H9 (cell line): ENCODE results near the gene UQCRC1. TPM values are rescaled to one million over a fixed set of nuclear protein-coding genes. Genes with fewer than 3 reads are reported as not detected.
A peak's percentile ranks its signal among the peaks of the same experiment; 100 is the strongest.

ENCODE experiments used
- DNase-seq: peaks from one replicate; pipeline ENCODE4 v3.0.0-alpha.2; 2017
- H2AFZ ChIP-seq: one replicate; pipeline ENCODE4 v1.6.1; 2013; ENCODE audit warnings: mild to moderate bottlenecking, low read length, control low read depth, moderate library complexity
- H2AK5ac ChIP-seq: 2 replicates; pipeline ENCODE4 v1.6.1; 2013; ENCODE audit warnings: low read length, control low read depth, mixed read lengths; ENCODE audit not compliant: insufficient read length
- H2BK120ac ChIP-seq: one replicate; pipeline ENCODE4 v1.6.1; 2013; ENCODE audit warnings: low read depth, mild to moderate bottlenecking, low read length, control low read depth, inconsistent platforms; ENCODE audit not compliant: poor library complexity, severe bottlenecking
- H2BK12ac ChIP-seq: 2 replicates; pipeline ENCODE4 v1.6.1; 2013; ENCODE audit warnings: low read length, control low read depth, mixed read lengths, low read depth; ENCODE audit not compliant: insufficient read length
- H2BK15ac ChIP-seq: 2 replicates; pipeline ENCODE4 v1.6.1; 2013; ENCODE audit warnings: low read depth, low read length, control low read depth
- H2BK20ac ChIP-seq: one replicate; pipeline ENCODE4 v1.6.1; 2013; ENCODE audit warnings: low read depth, mild to moderate bottlenecking, low read length, control low read depth, inconsistent platforms; ENCODE audit not compliant: poor library complexity, severe bottlenecking
- H2BK5ac ChIP-seq: 2 replicates; pipeline ENCODE4 v1.6.1; 2013; ENCODE audit warnings: low read length, control low read depth, mixed read lengths; ENCODE audit not compliant: insufficient read length
- H3K14ac ChIP-seq: 2 replicates; pipeline ENCODE4 v1.6.1; 2013; ENCODE audit warnings: low read length, control low read depth; ENCODE audit not compliant: insufficient read depth
- H3K18ac ChIP-seq: 2 replicates; pipeline ENCODE4 v1.6.1; 2013; ENCODE audit warnings: low read depth, mild to moderate bottlenecking, mixed read lengths, low read length, control low read depth; ENCODE audit not compliant: insufficient read length
- H3K23ac ChIP-seq: 2 replicates; pipeline ENCODE4 v1.6.1; 2013; ENCODE audit warnings: low read length, control low read depth, mixed read lengths, low read depth; ENCODE audit not compliant: insufficient read length
- H3K23me2 ChIP-seq: 2 replicates; pipeline ENCODE4 v1.6.1; 2013; ENCODE audit warnings: low read depth, mild to moderate bottlenecking, mixed read lengths, low read length, control low read depth; ENCODE audit not compliant: insufficient read length, poor library complexity, severe bottlenecking
- H3K27ac ChIP-seq: 2 replicates; pipeline ENCODE4 v1.5.1; 2013; ENCODE audit warnings: low read length, control low read depth, mixed read lengths, low read depth; ENCODE audit not compliant: insufficient read length
- H3K27me3 ChIP-seq: 2 replicates; pipeline ENCODE4 v1.6.1; 2013; ENCODE audit warnings: low read length, control low read depth, inconsistent platforms; ENCODE audit not compliant: insufficient read depth
- H3K4ac ChIP-seq: 2 replicates; pipeline ENCODE4 v1.6.1; 2013; ENCODE audit warnings: low read depth, mild to moderate bottlenecking, control low read depth, inconsistent platforms, low read length, moderate library complexity
- H3K4me1 ChIP-seq: 2 replicates; pipeline ENCODE4 v1.6.1; 2013; ENCODE audit warnings: low read length, control low read depth, inconsistent platforms; ENCODE audit not compliant: insufficient read depth
- H3K4me2 ChIP-seq: 2 replicates; pipeline ENCODE4 v1.6.1; 2013; ENCODE audit warnings: low read length, control low read depth, mixed read lengths; ENCODE audit not compliant: insufficient read length, insufficient read depth
- H3K56ac ChIP-seq: 2 replicates; pipeline ENCODE4 v1.6.1; 2013; ENCODE audit warnings: low read depth, mild to moderate bottlenecking, mixed read lengths, low read length, control low read depth; ENCODE audit not compliant: insufficient read length
- H3K79me1 ChIP-seq: 2 replicates; pipeline ENCODE4 v1.6.1; 2013; ENCODE audit warnings: low read depth, mild to moderate bottlenecking, moderate library complexity, low read length, control low read depth, inconsistent platforms; ENCODE audit not compliant: insufficient read depth, poor library complexity, severe bottlenecking
- H3K79me2 ChIP-seq: 2 replicates; pipeline ENCODE4 v1.6.1; 2013; ENCODE audit warnings: low read length, control low read depth, inconsistent platforms; ENCODE audit not compliant: insufficient read depth
- H3K9ac ChIP-seq: 2 replicates; pipeline ENCODE4 v1.6.1; 2013; ENCODE audit warnings: low read length, control low read depth, mixed read lengths; ENCODE audit not compliant: insufficient read length; ENCODE audit errors: extremely low read depth
- H3K9me3 ChIP-seq: one replicate; pipeline ENCODE4 v1.6.1; 2013; ENCODE audit warnings: low read depth, low read length, inconsistent platforms; ENCODE audit not compliant: control insufficient read depth
- H3T11ph ChIP-seq: one replicate; pipeline ENCODE4 v1.6.1; 2013; ENCODE audit warnings: mild to moderate bottlenecking, low read length, control low read depth, inconsistent platforms
- H4K20me1 ChIP-seq: one replicate; pipeline ENCODE4 v1.6.1; 2013; ENCODE audit not compliant: control insufficient read depth, insufficient read length, insufficient read depth
- H4K5ac ChIP-seq: 2 replicates; pipeline ENCODE4 v1.6.1; 2013; ENCODE audit warnings: low read depth, mild to moderate bottlenecking, mixed read lengths, low read length, control low read depth; ENCODE audit not compliant: insufficient read length
- H4K8ac ChIP-seq: replicated peaks from 2 replicates; pipeline ENCODE4 v1.6.1; 2013; ENCODE audit warnings: low read length, control low read depth, mixed read lengths, low read depth; ENCODE audit not compliant: insufficient read length
- H4K91ac ChIP-seq: 2 replicates; pipeline ENCODE4 v1.6.1; 2013; ENCODE audit warnings: low read depth, mild to moderate bottlenecking, moderate library complexity, mixed read lengths, low read length, control low read depth; ENCODE audit not compliant: insufficient read length
- H3K27ac Mint-ChIP-seq, 3 experiments: 2 replicates in 2 of 3; 3 replicates in 1 of 3; pipeline ENCODE4 v1.8.0; 2020 to 2021; ENCODE audit warnings: mixed read lengths in 3 of 3, mild to moderate bottlenecking in 1 of 3, moderate library complexity in 1 of 3
- H3K27me3 Mint-ChIP-seq: 2 replicates; pipeline ENCODE4 v1.8.0; 2021; ENCODE audit warnings: low read depth, mild to moderate bottlenecking, moderate library complexity, mixed read lengths
- H3K36me3 Mint-ChIP-seq, 3 experiments: 2 replicates in 2 of 3; 3 replicates in 1 of 3; pipeline ENCODE4 v1.8.0; 2020 to 2021; ENCODE audit warnings: low read depth in 3 of 3, mixed read lengths in 3 of 3; ENCODE audit not compliant: insufficient read depth in 1 of 3
- H3K4me1 Mint-ChIP-seq, 2 experiments: 2 replicates each; pipeline ENCODE4 v1.8.0; 2020; ENCODE audit warnings: mixed read lengths in 2 of 2
- H3K4me3 Mint-ChIP-seq, 2 experiments: 2 replicates in 1 of 2; 3 replicates in 1 of 2; pipeline ENCODE4 v1.8.0; 2020 to 2021; ENCODE audit warnings: mild to moderate bottlenecking in 2 of 2, mixed read lengths in 2 of 2, moderate library complexity in 1 of 2
- H3K9me3 Mint-ChIP-seq, 2 experiments: 2 replicates in 1 of 2; 3 replicates in 1 of 2; pipeline ENCODE4 v1.8.0; 2020; ENCODE audit warnings: mild to moderate bottlenecking in 2 of 2, mixed read lengths in 2 of 2, moderate library complexity in 1 of 2
- CTCF ChIP-seq: fragments of 200-600 bp; sonication (generic); conservative IDR thresholded peaks from 3 replicates; pipeline ENCODE4 v1.8.0; 2021; ENCODE audit warnings: antibody characterized with exemption, mild to moderate bottlenecking
- WGBS: extraction: QIAGEN DNeasy Blood & Tissue Kit; methylation state at CpG from one replicate; pipeline ENCODE4 v1.1.7; 2013; ENCODE audit warnings: missing lambda C conversion rate, low lambda C conversion rate, mixed read lengths; ENCODE audit not compliant: insufficient read length; ENCODE audit errors: extremely low coverage; 5-methylcytosine and 5-hydroxymethylcytosine counted together
- total RNA-seq: library from RNA; stranded (reverse); gene quantifications from 2 replicates; pipeline ENCODE4 v1.2.1, GENCODE V29; 2021

UQCRC1 gene
- total RNA-seq, 1 experiment from 2014 or later: 285 TPM

- no peak for TF ChIP-seq CTCF
- H4K5ac ChIP-seq: no peak overlapping the region
- H2BK15ac ChIP-seq: no peak overlapping the region
- no peaks in the 10 kb centered on the region for H3K9me3 Mint-ChIP-seq
- no peaks in the 10 kb centered on the region for H3K9me3 ChIP-seq
- H3K79me1 ChIP-seq: no peaks in the 10 kb centered on the region
- H3K9ac ChIP-seq: peak overlapping the region; percentile 36
- H3K4me3 Mint-ChIP-seq: peak overlapping the region; percentile 83 to 90
- peak overlapping the region; percentile 51 for H3K4me2 ChIP-seq
- peak overlapping the region in 1 of 3 experiments; percentile 77; a peak in 3 of 7 replicates for H3K27ac Mint-ChIP-seq
- peaks cover 53 to 65% of the 10 kb centered on the region in 2 experiments for H3K4me1 Mint-ChIP-seq
- H2BK12ac ChIP-seq: no peak overlapping the region
- no peak overlapping the region; the same call in 1 of the 2 replicates for H3K14ac ChIP-seq
- H3K27me3 ChIP-seq: no peaks in the 10 kb centered on the region
- H3K27me3 Mint-ChIP-seq: peaks cover under 1% of the 10 kb centered on the region; the same call in 1 of the 2 replicates
- H4K20me1 ChIP-seq: no peaks in the 10 kb centered on the region
- H3K36me3 Mint-ChIP-seq: peaks cover 0 to 23% (median 10%) of the 10 kb centered on the region in 3 experiments; a peak in 6 of 7 replicates
- no peak overlapping the region for H3K27ac ChIP-seq
- H2AK5ac ChIP-seq: no peak overlapping the region
- H3T11ph ChIP-seq: no peak overlapping the region
- no peak for DNase-seq
- H3K4ac ChIP-seq: no peak overlapping the region
- H2BK20ac ChIP-seq: no peak overlapping the region
- WGBS: no CpG with 5 or more reads among the region's 29 CpGs
- no peak overlapping the region for H4K8ac ChIP-seq
- H2AFZ ChIP-seq: no peak overlapping the region
- no peak overlapping the region for H3K23ac ChIP-seq
- H3K79me2 ChIP-seq: peaks cover 2% of the 10 kb centered on the region; the same call in 1 of the 2 replicates
- H3K56ac ChIP-seq: no peak overlapping the region
- H2BK120ac ChIP-seq: no peak overlapping the region
- no peak overlapping the region for H3K18ac ChIP-seq
- peaks cover 7% of the 10 kb centered on the region for H3K23me2 ChIP-seq
- no peak overlapping the region for H2BK5ac ChIP-seq
- H4K91ac ChIP-seq: no peak overlapping the region
- peaks cover 14% of the 10 kb centered on the region; the same call in 1 of the 2 replicates for H3K4me1 ChIP-seq
These were observed 53.3 kb downstream of the UQCRC1 start for GRCh38 chr3:48555949-48556795.
